HepG2 (cell line): Measurements from ENCODE around the gene LDB3.

Experiments used
- CTCF ChIP-seq: sonication (generic); formaldehyde crosslinking; IDR thresholded peaks from 2 replicates; pipeline ENCODE4 v1.5.0; 2020; ENCODE audit warnings: mild to moderate bottlenecking, missing genetic modification reagents, moderate library complexity
- EZH2 ChIP-seq: conservative IDR thresholded peaks from 2 replicates; pipeline ENCODE4 v1.6.1; 2012; ENCODE audit warnings: mild to moderate bottlenecking, low read depth, low read length, moderate library complexity

DNA sequence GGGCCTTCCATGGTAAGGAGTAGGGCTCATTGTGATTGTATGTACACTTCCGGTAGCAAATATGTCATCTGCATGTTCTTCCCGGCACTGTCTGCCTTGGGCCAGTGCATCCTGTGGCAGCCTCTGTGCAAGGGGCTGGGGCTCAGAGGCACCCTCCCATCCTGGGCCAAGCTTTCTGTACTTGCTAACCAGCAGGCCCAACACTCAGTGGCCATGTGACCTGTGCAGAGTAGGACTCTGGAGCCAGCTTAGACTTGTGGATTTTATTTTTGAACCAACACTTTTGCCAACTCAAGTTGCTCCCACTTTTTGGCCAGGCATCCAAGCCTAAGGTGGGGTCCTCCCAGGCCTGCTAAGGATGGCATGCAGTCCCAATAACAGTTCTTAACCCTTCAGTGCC, 25.0 kb downstream of the LDB3 start:
- TF ChIP-seq CTCF (no peak), EZH2 (no peak)
